ENCODE measurements around the gene FGF8.

The FGF8 gene

DNA sequence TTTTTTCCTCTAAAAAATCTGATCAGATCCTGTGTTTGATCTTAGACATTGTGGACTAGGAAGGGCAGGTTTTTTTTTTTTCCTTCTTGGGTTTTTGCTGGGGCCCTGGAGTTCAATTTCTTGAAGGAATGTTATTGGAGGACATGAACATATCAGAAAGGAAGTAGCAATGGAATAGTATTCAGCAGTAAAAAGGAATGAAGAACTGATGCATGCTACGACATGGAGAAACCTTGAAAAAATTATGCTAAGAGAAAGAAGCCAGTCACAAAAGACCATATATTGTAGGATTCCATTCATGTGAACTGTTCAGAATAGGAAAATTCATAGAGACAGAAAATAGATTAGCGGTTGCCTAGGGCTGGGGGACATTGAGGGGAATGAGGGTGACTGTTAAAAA is 34.0 kb downstream of the FGF8 start:
- DNase-seq (ENCODE audit: low spot score): no peak
- TF ChIP-seq, protein P1, sequence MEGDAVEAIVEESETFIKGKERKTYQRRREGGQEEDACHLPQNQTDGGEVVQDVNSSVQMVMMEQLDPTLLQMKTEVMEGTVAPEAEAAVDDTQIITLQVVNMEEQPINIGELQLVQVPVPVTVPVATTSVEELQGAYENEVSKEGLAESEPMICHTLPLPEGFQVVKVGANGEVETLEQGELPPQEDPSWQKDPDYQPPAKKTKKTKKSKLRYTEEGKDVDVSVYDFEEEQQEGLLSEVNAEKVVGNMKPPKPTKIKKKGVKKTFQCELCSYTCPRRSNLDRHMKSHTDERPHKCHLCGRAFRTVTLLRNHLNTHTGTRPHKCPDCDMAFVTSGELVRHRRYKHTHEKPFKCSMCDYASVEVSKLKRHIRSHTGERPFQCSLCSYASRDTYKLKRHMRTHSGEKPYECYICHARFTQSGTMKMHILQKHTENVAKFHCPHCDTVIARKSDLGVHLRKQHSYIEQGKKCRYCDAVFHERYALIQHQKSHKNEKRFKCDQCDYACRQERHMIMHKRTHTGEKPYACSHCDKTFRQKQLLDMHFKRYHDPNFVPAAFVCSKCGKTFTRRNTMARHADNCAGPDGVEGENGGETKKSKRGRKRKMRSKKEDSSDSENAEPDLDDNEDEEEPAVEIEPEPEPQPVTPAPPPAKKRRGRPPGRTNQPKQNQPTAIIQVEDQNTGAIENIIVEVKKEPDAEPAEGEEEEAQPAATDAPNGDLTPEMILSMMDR (IDR thresholded peaks at IDR 0.05; ENCODE audit: extremely low read depth, insufficient read depth, missing control alignments): no peak
- in situ Hi-C loops (cut with MboI; ENCODE audit: low pct_unique_long_range_greater_than_20kb, low sequenced_read_pairs, unreplicated experiment): no loop called here

DNA sequence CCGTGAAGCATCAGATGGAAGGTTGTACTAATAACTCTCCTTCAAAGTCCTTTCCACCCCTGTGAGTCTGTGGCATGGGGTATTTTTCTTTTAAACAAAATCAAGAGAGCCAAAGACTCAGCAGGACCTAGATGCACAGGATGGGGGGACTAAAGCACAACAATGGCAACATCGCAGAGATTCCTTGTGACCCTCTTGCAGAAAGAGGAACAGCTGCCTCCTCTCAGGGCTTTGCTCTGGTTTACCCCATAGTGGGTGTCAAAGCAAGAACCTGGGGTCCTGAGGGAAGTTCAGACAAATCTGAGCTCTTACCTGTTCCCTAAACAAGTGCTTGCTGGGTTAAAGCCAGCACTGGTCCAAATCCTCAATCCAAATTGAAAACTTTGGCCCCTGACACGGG is 39.2 kb downstream of the FGF8 start:
- in situ Hi-C loops (cut with MboI; ENCODE audit: low pct_unique_long_range_greater_than_20kb, low sequenced_read_pairs, unreplicated experiment): no loop called here
- TF ChIP-seq, protein P1 (IDR thresholded peaks at IDR 0.05; ENCODE audit: extremely low read depth, insufficient read depth, missing control alignments): no peak
- no peak for DNase-seq (ENCODE audit: low spot score)

DNA sequence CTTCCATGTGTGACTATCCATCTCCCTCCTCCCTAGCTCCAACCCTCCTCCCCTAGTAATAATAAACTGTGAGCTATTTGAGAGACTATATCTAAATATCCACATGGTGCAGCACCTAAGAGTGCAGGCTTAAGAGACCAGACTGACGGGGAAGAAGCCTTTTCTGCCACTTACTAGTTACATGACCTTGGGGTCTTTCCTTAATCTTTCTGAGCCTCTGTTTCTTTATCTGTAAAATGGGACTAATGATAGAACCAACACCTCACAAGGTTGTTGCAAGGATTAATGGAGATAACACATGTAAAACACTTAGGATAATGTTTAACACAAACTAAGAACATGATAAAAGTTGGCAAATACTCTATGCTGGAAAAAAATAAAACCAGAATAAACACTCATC is 43.8 kb downstream of the FGF8 start:
- TF ChIP-seq, protein P1 (IDR thresholded peaks at IDR 0.05; ENCODE audit: extremely low read depth, insufficient read depth, missing control alignments): no peak
- in situ Hi-C loops (cut with MboI; ENCODE audit: low pct_unique_long_range_greater_than_20kb, low sequenced_read_pairs, unreplicated experiment): no loop called here

DNA sequence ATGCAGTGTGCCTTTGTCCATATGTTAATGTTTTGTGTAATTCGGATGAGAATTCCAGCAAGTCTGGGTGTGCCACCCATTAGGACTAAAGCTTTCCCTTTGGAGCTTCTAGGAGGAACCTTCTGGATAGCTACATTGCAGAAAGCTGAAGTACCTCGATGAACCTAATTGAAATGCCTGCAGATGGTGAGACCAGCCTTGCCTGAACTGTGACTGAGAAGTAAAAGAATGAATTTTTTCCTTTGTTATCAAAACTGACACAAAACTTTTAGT is 49.9 kb downstream of the FGF8 start:
- TF ChIP-seq, protein P1 (IDR thresholded peaks at IDR 0.05; ENCODE audit: extremely low read depth, insufficient read depth, missing control alignments): no peak
- no peak for DNase-seq (ENCODE audit: low spot score)
- in situ Hi-C loops (cut with MboI; ENCODE audit: low pct_unique_long_range_greater_than_20kb, low sequenced_read_pairs, unreplicated experiment): no loop called here

More for the DNA sequence above, 43.8 kb downstream of the FGF8 start:
- DNase-seq (ENCODE audit: low spot score): no peak

DNA sequence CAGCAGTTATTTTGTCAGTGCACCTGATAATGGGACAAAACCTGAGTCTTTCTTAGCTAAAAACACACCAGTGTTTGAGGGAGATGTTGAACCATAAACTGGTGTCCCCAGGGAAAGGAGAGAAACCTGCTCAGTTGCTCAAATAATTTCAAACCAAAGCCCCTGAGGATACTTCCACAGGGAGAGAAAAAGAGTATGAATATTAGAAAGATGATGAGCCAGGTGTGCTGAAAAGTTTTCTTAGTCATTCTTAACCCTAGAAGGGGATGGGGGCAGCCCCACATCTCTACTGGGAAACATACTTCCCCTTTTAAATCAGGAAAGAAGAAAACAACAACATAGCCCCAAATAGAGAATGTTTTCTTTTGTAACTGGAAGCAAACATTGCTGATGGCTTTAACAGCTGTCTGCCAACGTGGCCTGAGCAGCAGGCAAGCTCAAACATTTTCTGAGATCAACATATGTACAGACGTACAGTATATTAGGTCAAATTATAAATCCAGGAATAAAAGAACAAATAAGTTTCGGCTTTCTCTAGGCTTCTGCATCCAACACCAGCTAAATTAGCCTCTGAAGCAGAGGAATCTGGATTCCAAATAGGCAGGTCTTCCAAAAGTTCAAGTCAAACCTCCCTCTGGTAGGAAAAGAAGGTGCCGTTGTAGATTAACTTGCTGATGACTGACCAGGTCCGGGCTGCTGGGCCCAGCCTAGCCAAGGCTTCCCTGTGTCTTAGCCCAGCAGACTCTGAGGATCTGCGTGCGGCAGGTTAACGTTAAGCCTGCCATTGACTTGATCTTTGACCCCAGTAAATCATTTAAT is 50.4 kb downstream of the FGF8 start:
- peak; percentile 22 for DNase-seq (ENCODE audit: low spot score)
- in situ Hi-C loops (cut with MboI; ENCODE audit: low pct_unique_long_range_greater_than_20kb, low sequenced_read_pairs, unreplicated experiment): no loop called here
- TF ChIP-seq, protein P1 (IDR thresholded peaks at IDR 0.05; ENCODE audit: extremely low read depth, insufficient read depth, missing control alignments): no peak

DNA sequence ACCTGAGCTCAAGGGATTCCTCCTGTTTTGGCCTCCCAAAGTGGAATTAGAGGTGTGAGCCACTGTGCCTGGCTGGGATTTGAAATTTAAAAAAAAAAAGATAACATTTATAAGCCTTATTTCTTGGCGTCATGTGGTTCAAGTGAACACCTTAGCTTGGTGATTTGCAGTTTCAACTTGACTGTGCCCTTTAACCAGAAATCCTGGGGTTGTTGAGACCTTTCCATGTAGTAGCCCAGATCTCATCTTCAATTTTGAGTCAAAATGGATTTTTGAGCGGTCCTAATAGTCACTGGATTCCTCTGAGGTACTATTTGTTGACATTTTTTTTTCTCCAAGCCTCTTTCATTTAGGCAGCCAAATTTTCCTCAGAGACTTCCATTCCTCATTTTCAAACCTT is 51.5 kb downstream of the FGF8 start:
- no peak for DNase-seq (ENCODE audit: low spot score)
- TF ChIP-seq, protein P1 (IDR thresholded peaks at IDR 0.05; ENCODE audit: extremely low read depth, insufficient read depth, missing control alignments): no peak
- in situ Hi-C loops (cut with MboI; ENCODE audit: low pct_unique_long_range_greater_than_20kb, low sequenced_read_pairs, unreplicated experiment): no loop called here
